Endothelial cell (in vitro differentiated cells): ENCODE measurements around the gene HSPB8. TPM values are rescaled to one million over a fixed set of nuclear protein-coding genes. Genes with fewer than 3 reads are reported as not detected.

Source experiments
- DNase-seq: peaks from one replicate; pipeline ENCODE4 v3.0.0; 2021; ENCODE audit warnings: low spot score
- H3K27ac Mint-ChIP-seq: one replicate; pipeline ENCODE4 v1.8.0; 2021; ENCODE audit warnings: mixed read lengths, inconsistent platforms; ENCODE audit not compliant: unreplicated experiment
- H3K27me3 Mint-ChIP-seq: one replicate; pipeline ENCODE4 v1.8.0; 2021; ENCODE audit warnings: mild to moderate bottlenecking, moderate library complexity, mixed read lengths, inconsistent platforms; ENCODE audit not compliant: unreplicated experiment
- H3K36me3 Mint-ChIP-seq: one replicate; pipeline ENCODE4 v1.8.0; 2021; ENCODE audit warnings: mild to moderate bottlenecking, low read depth, mixed read lengths, inconsistent platforms; ENCODE audit not compliant: unreplicated experiment
- H3K4me1 Mint-ChIP-seq: one replicate; pipeline ENCODE4 v1.8.0; 2021; ENCODE audit warnings: mild to moderate bottlenecking, mixed read lengths, inconsistent platforms; ENCODE audit not compliant: unreplicated experiment
- H3K4me3 Mint-ChIP-seq: one replicate; pipeline ENCODE4 v1.8.0; 2021; ENCODE audit warnings: mild to moderate bottlenecking, mixed read lengths, inconsistent platforms; ENCODE audit not compliant: unreplicated experiment
- H3K9me3 Mint-ChIP-seq: one replicate; pipeline ENCODE4 v1.8.0; 2021; ENCODE audit warnings: mixed read lengths, inconsistent platforms; ENCODE audit not compliant: unreplicated experiment
- CTCF ChIP-seq: fragments of 200-600 bp; sonication (generic); IDR thresholded peaks from one replicate; pipeline ENCODE4 v1.5.0; 2021; ENCODE audit warnings: antibody characterized with exemption; ENCODE audit not compliant: unreplicated experiment
- total RNA-seq: library from RNA; stranded (reverse); fragmentation: NEBNext Ultra II Directional; extraction: Animal tissue kit (Norgen Biotek cat#: 25700); gene quantifications from one replicate; pipeline ENCODE4 v1.2.1, GENCODE V29; 2021; ENCODE audit not compliant: unreplicated experiment

Gene HSPB8
- total RNA-seq, 1 donor from 2014 or later = 2.7 TPM

- Mint-ChIP-seq H3K9me3 (no peaks in the 10 kb centered on the region), H3K4me1 (peaks cover 21% of the 10 kb centered on the region), H3K27me3 (peaks cover 6% of the 10 kb centered on the region), H3K36me3 (no peaks in the 10 kb centered on the region), H3K4me3 (no peak overlapping the region), H3K27ac (no peak overlapping the region)
- no peak for TF ChIP-seq CTCF
- DNase-seq = no peak
These were observed 62.9 kb downstream of the HSPB8 start for GRCh38 chr12:119241580-119242169.

Other genes starting within 250 kb of the HSPB8 start
- 3.6 TPM for gene SRRM4, start 197.4 kb upstream of the HSPB8 start, total RNA-seq
- 1.9 TPM for gene CCDC60, start 155.8 kb downstream of the HSPB8 start, total RNA-seq